Liver (tissue), 9 donors: Measurements from ENCODE around the gene C15orf39. TPM values are rescaled to one million over a fixed set of nuclear protein-coding genes. Genes with fewer than 3 reads are reported as not detected.

Experiments used
- DNase-seq: peaks from one replicate; pipeline ENCODE4 v3.0.0-alpha.2; 2017; ENCODE audit warnings: low spot score
- H3K27ac ChIP-seq, 2 donors: one replicate each; pipeline ENCODE4 v1.7.0; 2013; ENCODE audit warnings: inconsistent platforms in 2 of 2, low read length in 2 of 2, control low read depth in 1 of 2, low read depth in 1 of 2, mild to moderate bottlenecking in 1 of 2
- H3K27me3 ChIP-seq, 4 donors: one replicate each; pipeline versions ENCODE4 v1.6.1 to v1.7.0; 2013; ENCODE audit warnings: low read length in 3 of 4, inconsistent platforms in 1 of 4, mild to moderate bottlenecking in 1 of 4, moderate library complexity in 1 of 4; ENCODE audit not compliant: control insufficient read depth in 4 of 4, insufficient read depth in 4 of 4
- H3K36me3 ChIP-seq, 4 donors: one replicate each; pipeline versions ENCODE4 v1.6.1 to v1.7.0; 2013; ENCODE audit warnings: low read length in 3 of 4, mild to moderate bottlenecking in 3 of 4, low read depth in 1 of 4, moderate library complexity in 1 of 4; ENCODE audit not compliant: control insufficient read depth in 4 of 4, insufficient read depth in 3 of 4
- H3K4me1 ChIP-seq, 4 donors: one replicate each; pipeline versions ENCODE4 v1.6.1 to v1.7.0; 2013; ENCODE audit warnings: low read length in 3 of 4, mild to moderate bottlenecking in 3 of 4, moderate library complexity in 1 of 4; ENCODE audit not compliant: control insufficient read depth in 4 of 4, insufficient read depth in 4 of 4
- H3K4me3 ChIP-seq, 3 donors: one replicate each; pipeline versions ENCODE4 v1.6.1 to v1.7.0; 2013; ENCODE audit warnings: low read length in 3 of 3, control low read depth in 1 of 3, low read depth in 1 of 3, mild to moderate bottlenecking in 1 of 3
- H3K9ac ChIP-seq, 2 donors: one replicate each; pipeline ENCODE4 v1.7.0; 2013; ENCODE audit warnings: low read length in 2 of 2, mild to moderate bottlenecking in 2 of 2, moderate library complexity in 2 of 2, control low read depth in 1 of 2, low read depth in 1 of 2
- H3K9me3 ChIP-seq, 4 donors: one replicate each; pipeline versions ENCODE4 v1.6.1 to v1.7.0; 2013; ENCODE audit warnings: low read length in 3 of 4; ENCODE audit not compliant: control insufficient read depth in 4 of 4
- ATF3 ChIP-seq: IDR thresholded peaks from 2 replicates; pipeline ENCODE4 v1.6.1; 2016; ENCODE audit warnings: antibody characterized with exemption
- CTCF ChIP-seq: fragments of 150-350 bp; IDR thresholded peaks from 2 replicates; pipeline ENCODE4 v1.5.1; 2017; ENCODE audit warnings: improper control_type of control experiment, low read depth, low read length; ENCODE audit not compliant: missing input control
- EGR1 ChIP-seq, 2 donors: IDR thresholded peaks; 2 replicates each; pipeline ENCODE4 v1.6.1; 2016 to 2018; ENCODE audit warnings: antibody characterized with exemption in 2 of 2, low read depth in 2 of 2
- FOXA1 ChIP-seq: IDR thresholded peaks from 2 replicates; pipeline ENCODE4 v1.6.1; 2016; ENCODE audit warnings: antibody characterized with exemption
- FOXA2 ChIP-seq: IDR thresholded peaks from 2 replicates; pipeline ENCODE4 v1.6.1; 2016; ENCODE audit warnings: antibody characterized with exemption
- GABPA ChIP-seq, 2 donors: IDR thresholded peaks in 1 of 2; conservative IDR thresholded peaks in 1 of 2; 2 replicates each; pipeline ENCODE4 v1.6.1; 2016; ENCODE audit warnings: antibody characterized with exemption in 2 of 2, mild to moderate bottlenecking in 1 of 2, moderate library complexity in 1 of 2
- HNF4A ChIP-seq, 2 donors: conservative IDR thresholded peaks; 2 replicates each; pipeline ENCODE4 v1.6.1; 2016; ENCODE audit warnings: antibody characterized with exemption in 2 of 2, mild to moderate bottlenecking in 2 of 2
- HNF4G ChIP-seq: IDR thresholded peaks from 2 replicates; pipeline ENCODE4 v1.6.1; 2016; ENCODE audit warnings: antibody characterized with exemption
- JUND ChIP-seq, 2 donors: IDR thresholded peaks; 2 replicates each; pipeline ENCODE4 v1.6.1; 2016; ENCODE audit warnings: antibody characterized with exemption in 2 of 2
- MAX ChIP-seq: IDR thresholded peaks from 2 replicates; pipeline ENCODE4 v1.6.1; 2016; ENCODE audit warnings: antibody characterized with exemption
- NR2F2 ChIP-seq: IDR thresholded peaks from 2 replicates; pipeline ENCODE4 v1.6.1; 2016; ENCODE audit warnings: antibody characterized with exemption
- RAD21 ChIP-seq, 2 donors: IDR thresholded peaks; 2 replicates each; pipeline ENCODE4 v1.6.1; 2016; ENCODE audit warnings: antibody characterized with exemption in 2 of 2, mild to moderate bottlenecking in 2 of 2
- REST ChIP-seq: IDR thresholded peaks from 2 replicates; pipeline ENCODE4 v1.6.1; 2016; ENCODE audit warnings: antibody characterized with exemption, mild to moderate bottlenecking
- RXRA ChIP-seq, 2 donors: IDR thresholded peaks; 2 replicates each; pipeline ENCODE4 v1.6.1; 2017 to 2018; ENCODE audit warnings: antibody characterized with exemption in 2 of 2, mild to moderate bottlenecking in 1 of 2
- SP1 ChIP-seq: IDR thresholded peaks from 2 replicates; pipeline ENCODE4 v1.6.1; 2018; ENCODE audit warnings: antibody characterized with exemption, mild to moderate bottlenecking
- TAF1 ChIP-seq: conservative IDR thresholded peaks from 2 replicates; pipeline ENCODE4 v1.6.1; 2016; ENCODE audit warnings: antibody characterized with exemption, mild to moderate bottlenecking
- YY1 ChIP-seq: IDR thresholded peaks from 2 replicates; pipeline ENCODE4 v1.6.1; 2016; ENCODE audit warnings: antibody characterized with exemption, mild to moderate bottlenecking
- ZBTB33 ChIP-seq: IDR thresholded peaks from 2 replicates; pipeline ENCODE4 v1.6.1; 2016; ENCODE audit warnings: antibody characterized with exemption
- WGBS: extraction: QIAGEN DNeasy Blood & Tissue Kit; methylation state at CpG from one replicate; pipeline ENCODE4 v1.1.7; 2013; 5-methylcytosine and 5-hydroxymethylcytosine counted together
- polyA plus RNA-seq, 2 donors: library from polyadenylated mRNA; stranded (reverse) in 1 of 2; unstranded in 1 of 2; fragments of 200-250 nt in 1 of 2; fragments of >200 nt in 1 of 2; fragmentation: Nextera tagmentation in 1 of 2; extraction: Ambion mirVana in 1 of 2; gene quantifications; one replicate each; pipeline versions ENCODE4 v1.2.1 to v1.2.3, GENCODE V29; 2013 to 2015
- total RNA-seq, 2 donors: library from RNA; depleted of rRNA; stranded (reverse); fragments of >200 nt; gene quantifications; one replicate each; pipeline ENCODE4 v1.2.3, GENCODE V29; 2014
- donor health status: healthy.
- donor health status: healthy.
- donor health status: healthy.
- donor health status: healthy.
- donor health status: healthy.

C15orf39 gene
- total and polyA plus RNA-seq, 4 donors, result 1.2 to 4.0 (median 3.0) TPM

- Histone ChIP-seq H3K27ac (peak overlapping the region in 1 of 2 donors; percentile 12), H3K27me3 (no peaks in the 10 kb centered on the region), H3K9me3 (no peaks in the 10 kb centered on the region), H3K4me1 (no peaks in the 10 kb centered on the region), H3K36me3 (no peaks in the 10 kb centered on the region), H3K4me3 (no peak overlapping the region), H3K9ac (no peak overlapping the region)
- no peak for TF ChIP-seq FOXA2
- no peak for TF ChIP-seq HNF4G
- TF ChIP-seq ZBTB33, result no peak
- TF ChIP-seq FOXA1, result no peak
- no peak for TF ChIP-seq RXRA (IDR thresholded peaks at IDR 0.05)
- no peak for TF ChIP-seq GABPA (IDR thresholded peaks at IDR 0.05 in 1 of 2, conservative IDR thresholded peaks at IDR 0.05 in 1 of 2)
- no peak for TF ChIP-seq NR2F2
- no peak for TF ChIP-seq MAX
- TF ChIP-seq YY1, result no peak
- TF ChIP-seq TAF1, result no peak
- no peak for TF ChIP-seq ATF3
- no peak for TF ChIP-seq RAD21 (IDR thresholded peaks at IDR 0.05)
- no peak for TF ChIP-seq EGR1 (IDR thresholded peaks at IDR 0.05; ENCODE audit: low read depth in 2 of 2)
- no peak for TF ChIP-seq JUND (IDR thresholded peaks at IDR 0.05)
- WGBS, result 78% methylated on average over 8 of the region's 8 CpGs
- DNase-seq, result no peak
These were observed 48.0 kb upstream of the C15orf39 start for GRCh38 chr15:75153565-75154276.

GRCh38 chr15:75154461-75155062 lies 47.1 kb upstream of the C15orf39 start:
- no peak overlapping the region for H3K4me3 ChIP-seq
- no peaks in the 10 kb centered on the region for H3K36me3 ChIP-seq
- no peak for DNase-seq
- no peaks in the 10 kb centered on the region for H3K4me1 ChIP-seq
- no peak for TF ChIP-seq REST
- TF ChIP-seq NR2F2, result no peak
- TF ChIP-seq EGR1 (IDR thresholded peaks at IDR 0.05; ENCODE audit: low read depth in 2 of 2), result no peak
- no peak for TF ChIP-seq YY1
- no peak for TF ChIP-seq TAF1
- TF ChIP-seq GABPA (IDR thresholded peaks at IDR 0.05 in 1 of 2, conservative IDR thresholded peaks at IDR 0.05 in 1 of 2), result no peak
- TF ChIP-seq ATF3, result no peak
- TF ChIP-seq RXRA (IDR thresholded peaks at IDR 0.05), result no peak
- no peak for TF ChIP-seq CTCF
- TF ChIP-seq HNF4G, result no peak
- no peak for TF ChIP-seq JUND (IDR thresholded peaks at IDR 0.05)
- TF ChIP-seq HNF4A (conservative IDR thresholded peaks at IDR 0.05), result no peak
- no peak for TF ChIP-seq FOXA2
- TF ChIP-seq ZBTB33, result no peak
- TF ChIP-seq RAD21 (IDR thresholded peaks at IDR 0.05), result no peak
- no peak for TF ChIP-seq SP1
- no peak for TF ChIP-seq MAX
- no peak overlapping the region for H3K9ac ChIP-seq
- no peaks in the 10 kb centered on the region for H3K27me3 ChIP-seq
- no peak overlapping the region for H3K27ac ChIP-seq
- WGBS, result 80% methylated on average over 7 of the region's 7 CpGs
- H3K9me3 ChIP-seq, result no peaks in the 10 kb centered on the region
